Measurements from ENCODE around the gene KIF1B. TPM values are rescaled to one million over a fixed set of nuclear protein-coding genes. Genes with fewer than 3 reads are reported as not detected.
"Not testable (repeated sequence)": the region's sequence is repeated elsewhere in the genome, so short reads cannot be mapped to it uniquely, and the experiment has no call there.

The KIF1B gene
- polyA plus RNA-seq, 4 donors: 37.9 to 47.8 (median 42.9) TPM

- DNase-seq (ENCODE audit: low read depth in 4 of 4, low spot score in 3 of 4): no peak
Observed at GRCh38 chr1:10193288-10193687, 17.1 kb upstream of the KIF1B start.

GRCh38 chr1:10195570-10195969 lies 14.8 kb upstream of the KIF1B start:
- no peak for DNase-seq (ENCODE audit: low read depth in 4 of 4, low spot score in 3 of 4)

DNA sequence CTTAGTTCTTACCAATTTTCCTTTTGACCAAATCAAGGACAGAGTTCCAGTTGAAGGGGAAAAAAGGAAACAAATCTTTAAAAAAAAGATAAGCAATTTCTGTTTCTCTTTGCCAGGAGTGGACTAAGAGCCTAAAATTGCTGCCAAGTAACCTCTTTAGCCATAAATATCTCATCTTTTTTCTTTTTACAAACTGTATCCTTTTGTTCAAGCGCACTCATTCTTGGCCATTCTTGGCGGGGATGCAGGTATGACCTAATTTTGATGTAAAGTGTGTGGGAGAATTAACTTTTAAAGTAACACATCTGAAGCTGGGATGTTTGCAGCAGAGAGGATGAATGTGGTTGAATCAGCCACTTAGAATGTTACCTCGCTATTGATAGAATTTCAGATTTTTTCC lies 13.4 kb upstream of the KIF1B start:
- DNase-seq (ENCODE audit: low read depth in 4 of 4, low spot score in 3 of 4): no peak

DNA sequence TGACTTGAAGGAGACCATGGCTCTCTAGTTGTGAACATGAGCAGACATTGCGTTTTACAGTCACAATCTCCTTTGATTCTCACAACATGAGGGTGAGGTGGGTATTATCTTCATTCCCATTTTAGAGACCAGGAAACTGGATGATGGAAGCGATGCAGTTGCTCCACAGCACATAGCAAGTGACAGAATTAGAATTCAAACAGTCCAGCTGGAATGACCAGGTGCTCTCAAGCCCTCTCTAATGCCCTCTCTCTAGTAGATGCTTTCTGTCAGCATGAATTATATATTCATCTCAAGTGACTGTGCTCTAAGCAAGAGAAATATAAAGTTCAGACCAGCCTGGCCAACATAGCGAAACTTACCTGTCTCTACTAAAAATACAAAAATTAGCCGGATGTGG lies 9.8 kb upstream of the KIF1B start:
- DNase-seq (ENCODE audit: low read depth in 4 of 4, low spot score in 3 of 4): no peak

GRCh38 chr1:10204003-10204642 lies 6.2 kb upstream of the KIF1B start:
- DNase-seq (ENCODE audit: low read depth in 4 of 4, low spot score in 3 of 4): no peak

DNA sequence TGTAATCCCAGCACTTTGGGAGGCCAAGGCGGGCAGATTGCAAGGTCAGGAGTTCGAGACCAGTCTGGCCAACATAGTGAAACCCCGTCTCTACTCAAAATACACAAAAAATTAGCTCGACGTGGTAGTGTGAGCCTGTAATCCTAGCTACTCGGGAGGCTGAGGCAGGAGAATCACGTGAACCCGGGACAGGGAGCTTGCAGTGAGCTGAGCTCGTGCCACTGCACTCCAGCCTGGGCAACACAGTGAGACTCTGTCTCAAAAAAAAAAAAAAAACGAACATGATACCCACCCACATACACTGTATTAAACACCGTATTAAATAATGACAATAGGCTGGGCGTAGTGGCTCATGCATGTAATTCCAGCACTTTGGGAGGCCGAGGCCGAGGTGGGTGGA lies 5.2 kb upstream of the KIF1B start:
- not testable (repeated sequence) for DNase-seq (ENCODE audit: low read depth in 4 of 4, low spot score in 3 of 4)

DNA sequence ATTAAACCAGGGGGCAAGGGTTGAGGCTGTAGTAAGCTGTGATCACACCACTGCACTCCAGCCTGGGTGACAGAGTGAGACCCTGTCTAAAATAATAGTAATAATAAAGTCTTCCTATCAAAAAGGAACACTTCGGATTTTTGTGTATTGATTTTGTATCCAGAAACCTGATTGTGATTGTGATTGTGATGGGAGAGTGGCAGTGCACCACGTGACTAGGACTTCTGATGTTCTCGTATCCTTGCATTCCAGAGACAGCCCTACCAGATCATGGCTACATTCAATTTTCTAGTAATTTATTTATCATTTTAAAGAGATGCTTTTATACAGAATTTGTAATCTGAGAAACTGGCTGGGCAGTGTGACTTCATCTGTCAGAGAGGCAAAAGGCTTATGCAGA lies 2.6 kb upstream of the KIF1B start:
- no peak for DNase-seq (ENCODE audit: low read depth in 4 of 4, low spot score in 3 of 4)

DNA sequence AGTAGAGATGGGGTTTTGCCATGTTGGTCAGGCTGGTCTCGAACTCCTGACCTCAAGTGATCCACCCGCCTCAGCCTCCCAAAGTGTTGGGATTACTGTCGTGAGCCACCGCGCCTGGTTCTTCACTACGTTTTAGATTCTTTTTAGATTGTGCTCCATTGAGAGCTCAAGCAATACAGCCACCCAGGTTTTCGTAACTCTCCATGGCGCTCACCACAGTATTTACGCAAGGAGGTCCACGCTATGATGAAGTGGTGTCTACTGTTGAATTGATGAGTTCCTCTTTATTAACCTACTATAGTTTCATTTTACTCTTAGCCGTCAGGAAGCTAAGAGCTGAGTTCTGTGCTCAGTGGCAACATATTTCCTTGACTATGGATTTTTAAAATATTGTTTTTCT lies 1.8 kb upstream of the KIF1B start:
- DNase-seq (ENCODE audit: low read depth in 4 of 4, low spot score in 3 of 4): no peak

DNA sequence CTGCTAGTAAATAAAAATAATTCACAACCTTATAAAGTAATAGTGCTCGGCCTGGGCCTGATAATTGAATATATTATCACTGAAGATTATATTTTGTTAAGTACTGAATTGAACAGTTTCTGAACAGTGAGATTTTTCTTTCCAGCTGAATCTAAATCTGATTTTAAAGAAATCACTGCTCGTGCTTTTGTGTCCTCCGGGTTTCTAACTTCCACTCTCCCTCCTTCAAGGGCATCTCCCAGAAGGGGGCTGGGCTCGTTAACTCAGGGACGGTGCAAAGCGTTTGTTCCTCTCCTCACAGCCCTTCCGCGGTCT lies 823 bp upstream of the KIF1B start:
- no peak for DNase-seq (ENCODE audit: low read depth in 4 of 4, low spot score in 3 of 4)

DNA sequence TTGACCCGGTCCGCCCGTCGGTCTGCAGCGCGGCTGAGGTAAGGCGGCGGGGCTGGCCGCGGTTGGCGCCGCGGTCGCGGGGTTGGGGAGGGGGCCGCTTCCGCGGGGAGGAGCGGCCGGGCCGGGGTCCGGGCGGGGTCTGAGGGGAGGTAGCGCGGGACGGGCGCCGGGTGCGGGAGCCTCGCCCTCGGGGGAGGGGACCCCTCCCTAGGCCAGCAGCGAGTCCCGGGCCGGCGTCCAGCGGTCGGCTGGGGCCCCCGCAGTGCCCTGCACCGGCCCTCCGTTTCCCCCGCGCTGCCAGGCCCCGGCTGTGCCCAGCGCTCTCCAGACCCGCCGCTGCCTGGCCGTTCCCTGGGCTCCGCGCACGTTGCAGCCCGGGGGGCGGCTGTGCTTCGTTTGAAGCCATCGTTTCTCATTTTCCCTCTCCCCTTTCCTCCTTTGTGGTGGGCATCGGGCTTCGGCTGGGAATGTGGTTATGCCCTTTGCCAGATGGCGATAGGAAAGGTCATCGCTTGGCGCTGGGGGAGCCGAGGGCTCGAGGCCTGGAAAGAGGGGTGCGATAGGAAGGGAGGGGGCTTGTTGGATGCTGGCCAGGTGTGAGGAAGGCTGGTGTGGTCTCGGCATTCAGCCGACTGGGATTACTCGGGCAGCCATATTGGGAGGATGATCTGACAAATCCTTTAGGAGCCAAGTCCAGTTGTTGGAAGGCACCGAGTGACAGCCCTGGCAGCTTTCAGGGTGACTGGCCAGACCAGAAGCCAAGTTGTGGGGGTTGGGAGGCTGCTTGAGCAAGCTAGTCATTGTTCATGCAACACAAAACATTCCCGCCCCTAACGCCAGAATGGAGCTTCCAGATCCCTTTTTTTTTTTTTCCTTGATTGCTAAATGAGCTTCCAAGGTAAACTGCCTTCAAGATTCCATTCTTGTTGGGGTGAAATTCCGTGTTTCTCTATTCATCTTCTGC lies 753 bp downstream of the KIF1B start:
- DNase-seq (ENCODE audit: low read depth in 4 of 4, low spot score in 3 of 4): peak; percentile 64 to 75 (median 72)

GRCh38 chr1:10211805-10212410 lies 1.5 kb downstream of the KIF1B start:
- peak in 1 of 4 donors; percentile 16 for DNase-seq (ENCODE audit: low read depth in 4 of 4, low spot score in 3 of 4)

GRCh38 chr1:10212476-10212875 lies 2.1 kb downstream of the KIF1B start:
- DNase-seq (ENCODE audit: low read depth in 4 of 4, low spot score in 3 of 4): no peak

- DNase-seq (ENCODE audit: low read depth in 4 of 4, low spot score in 3 of 4): no peak
Observed at GRCh38 chr1:10213186-10213705, 2.9 kb downstream of the KIF1B start.

DNA sequence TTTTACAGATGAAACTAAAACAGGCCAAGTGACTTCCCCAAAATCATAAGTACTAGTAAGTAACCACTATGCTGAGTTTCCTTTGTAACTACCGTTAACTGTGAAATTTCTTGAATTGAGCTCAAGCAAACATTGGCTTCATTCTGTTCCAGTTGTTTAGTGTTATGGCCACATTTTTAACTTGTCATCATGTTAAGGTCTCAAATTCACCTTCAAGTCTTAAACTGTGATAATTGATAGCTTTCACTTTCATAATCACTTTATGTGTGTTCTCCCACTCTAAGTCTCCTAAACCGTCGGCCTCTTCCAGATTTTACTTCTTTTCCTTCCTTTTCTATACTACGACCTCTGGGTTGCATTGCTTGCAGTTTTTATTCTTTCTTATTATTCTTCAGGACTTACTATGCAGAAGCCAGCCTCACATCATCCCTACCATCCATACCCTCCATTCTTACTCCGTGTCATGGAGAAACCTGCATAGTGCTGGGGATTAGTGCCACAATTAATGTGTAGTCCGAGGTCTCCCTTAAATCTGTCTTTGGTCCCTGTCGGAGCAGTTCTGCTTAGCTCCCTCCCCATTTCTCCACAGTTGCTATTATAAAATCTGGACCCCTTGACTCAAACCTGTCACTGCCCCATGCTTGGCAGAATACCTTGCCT lies 5.8 kb downstream of the KIF1B start:
- DNase-seq (ENCODE audit: low read depth in 4 of 4, low spot score in 3 of 4): no peak

- DNase-seq (ENCODE audit: low read depth in 4 of 4, low spot score in 3 of 4): no peak
Observed at GRCh38 chr1:10217748-10218441, 7.5 kb downstream of the KIF1B start.

- DNase-seq (ENCODE audit: low read depth in 4 of 4, low spot score in 3 of 4): no peak
Observed at GRCh38 chr1:10220200-10220599, 9.8 kb downstream of the KIF1B start.

DNA sequence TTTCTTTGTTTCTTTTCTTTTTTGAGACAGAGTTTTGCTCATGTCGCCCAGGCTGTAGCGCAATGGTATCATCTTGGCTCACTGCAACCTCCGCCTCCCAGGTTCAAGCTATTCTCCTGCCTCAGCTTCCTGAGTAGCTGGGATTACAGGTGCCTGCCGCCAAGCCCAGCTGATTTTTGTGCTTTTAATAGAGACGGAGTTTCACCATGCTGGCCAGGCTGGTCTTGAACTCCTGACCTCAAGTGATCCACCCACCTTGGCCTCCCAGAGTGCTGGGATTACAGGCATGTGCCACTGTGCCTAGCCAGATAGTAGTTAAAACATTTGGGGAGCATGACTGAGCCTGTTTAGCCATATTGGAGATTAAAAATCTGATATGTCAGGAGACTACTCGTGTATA lies 10.3 kb downstream of the KIF1B start:
- not testable (repeated sequence) for DNase-seq (ENCODE audit: low read depth in 4 of 4, low spot score in 3 of 4)

DNA sequence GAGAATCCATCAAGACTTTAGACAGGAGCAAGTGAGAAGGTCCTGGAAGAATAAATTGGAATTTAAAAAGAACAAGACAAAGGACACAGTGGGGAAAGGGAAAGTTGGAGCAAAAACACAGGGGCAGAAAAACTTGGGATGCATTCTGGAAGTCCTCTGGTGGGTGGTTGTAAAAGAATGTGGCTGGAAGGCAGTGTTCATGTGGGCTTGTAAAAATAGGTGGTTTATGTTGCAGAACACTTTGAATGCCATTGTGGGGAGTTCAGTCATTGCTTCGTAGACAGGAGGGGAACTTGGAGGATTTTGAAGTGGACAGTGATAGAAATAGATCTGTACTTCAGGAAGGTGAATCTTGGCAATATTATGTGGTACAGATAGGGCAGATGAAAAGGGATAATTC lies 15.2 kb downstream of the KIF1B start:
- DNase-seq (ENCODE audit: low read depth in 4 of 4, low spot score in 3 of 4): no peak

DNA sequence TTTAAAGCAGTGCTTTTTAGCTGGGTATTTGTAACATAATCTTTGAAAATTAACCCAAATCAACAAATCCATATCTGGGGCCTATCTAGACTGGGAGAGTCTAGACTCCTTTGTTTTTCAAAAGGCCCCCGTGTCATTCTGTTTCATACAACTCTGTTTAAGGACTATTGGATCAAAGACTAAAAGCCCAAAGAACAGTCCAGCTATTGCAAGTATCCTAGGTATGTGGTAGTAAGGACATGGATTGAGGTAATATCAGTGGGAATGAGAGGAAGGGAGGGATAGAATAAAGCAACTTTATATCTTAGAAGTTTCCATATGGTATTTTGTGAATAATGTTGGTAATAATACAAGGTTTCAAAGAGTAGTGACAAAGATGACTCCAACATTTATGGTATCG lies 18.2 kb downstream of the KIF1B start:
- DNase-seq (ENCODE audit: low read depth in 4 of 4, low spot score in 3 of 4): no peak

GRCh38 chr1:10229903-10230302 lies 19.5 kb downstream of the KIF1B start:
- DNase-seq (ENCODE audit: low read depth in 4 of 4, low spot score in 3 of 4): no peak
